GM23338 (cell line): Measurements from ENCODE around the gene KAZN. TPM values are rescaled to one million over a fixed set of nuclear protein-coding genes. Genes with fewer than 3 reads are reported as not detected.

Experiments used
- ATAC-seq: fragments of 200-7000 bp; cut with Tn5 transposase; 3 replicates; pipeline ENCODE4 v1.9.1; 2020
- DNase-seq: peaks from one replicate; pipeline ENCODE4 v3.0.0-alpha.2; 2015; ENCODE audit warnings: low spot score
- H2AFZ ChIP-seq: fragments of 200-600 bp; sonication (generic); 2 replicates; pipeline ENCODE4 v1.8.0; 2016; ENCODE audit warnings: antibody characterized with exemption, mild to moderate bottlenecking, moderate library complexity
- H3F3A ChIP-seq: fragments of 200-600 bp; sonication (generic); replicated peaks from 2 replicates; pipeline ENCODE4 v1.8.0; 2017; ENCODE audit warnings: antibody characterized with exemption, mixed run types, low read depth
- H3K27ac ChIP-seq: fragments of 200-600 bp; sonication (generic); 2 replicates; pipeline ENCODE4 v1.6.1; 2016; ENCODE audit warnings: low read depth
- H3K27me3 ChIP-seq: fragments of 200-600 bp; sonication (generic); 2 replicates; pipeline ENCODE4 v1.8.0; 2016; ENCODE audit warnings: mild to moderate bottlenecking, mixed run types, moderate library complexity; ENCODE audit not compliant: insufficient read depth
- H3K36me3 ChIP-seq: fragments of 200-600 bp; sonication (generic); 2 replicates; pipeline ENCODE4 v1.8.0; 2016; ENCODE audit warnings: mild to moderate bottlenecking; ENCODE audit not compliant: insufficient read depth
- H3K4me1 ChIP-seq: fragments of 200-600 bp; sonication (generic); 2 replicates; pipeline ENCODE4 v1.8.0; 2016; ENCODE audit warnings: mild to moderate bottlenecking, moderate library complexity; ENCODE audit not compliant: insufficient read depth
- H3K4me2 ChIP-seq: fragments of 200-600 bp; sonication (generic); 2 replicates; pipeline ENCODE4 v1.7.1; 2017; ENCODE audit warnings: mixed run types
- H3K4me3 ChIP-seq: fragments of 200-600 bp; sonication (generic); 2 replicates; pipeline ENCODE4 v1.6.1; 2016; ENCODE audit warnings: mixed run types
- H3K79me2 ChIP-seq: fragments of 200-600 bp; sonication (generic); replicated peaks from 2 replicates; pipeline ENCODE4 v1.8.0; 2017; ENCODE audit warnings: mild to moderate bottlenecking; ENCODE audit not compliant: insufficient read depth
- H3K9me2 ChIP-seq: fragments of 200-600 bp; sonication (generic); 2 replicates; pipeline ENCODE4 v1.8.0; 2017; ENCODE audit not compliant: insufficient read depth
- H4K20me1 ChIP-seq: fragments of 200-600 bp; sonication (generic); replicated peaks from 2 replicates; pipeline ENCODE4 v1.8.0; 2017; ENCODE audit warnings: mild to moderate bottlenecking; ENCODE audit not compliant: insufficient read depth
- H3K27ac Mint-ChIP-seq: 2 replicates; pipeline ENCODE4 v1.8.0; 2020; ENCODE audit warnings: inconsistent platforms, mild to moderate bottlenecking, moderate library complexity, mixed read lengths
- H3K27me3 Mint-ChIP-seq: 3 replicates; pipeline ENCODE4 v1.8.0; 2022; ENCODE audit warnings: low read depth, mild to moderate bottlenecking, moderate library complexity, mixed read lengths, inconsistent platforms; ENCODE audit not compliant: insufficient read depth, poor library complexity
- H3K36me3 Mint-ChIP-seq: 3 replicates; pipeline ENCODE4 v1.8.0; 2021; ENCODE audit warnings: low read depth, mild to moderate bottlenecking, inconsistent platforms, moderate library complexity, mixed read lengths
- H3K4me1 Mint-ChIP-seq: 3 replicates; pipeline ENCODE4 v1.8.0; 2020; ENCODE audit warnings: mild to moderate bottlenecking, inconsistent platforms, mixed read lengths
- H3K4me3 Mint-ChIP-seq: 3 replicates; pipeline ENCODE4 v1.8.0; 2021; ENCODE audit warnings: moderate library complexity, mild to moderate bottlenecking, inconsistent platforms, mixed read lengths
- H3K9me3 Mint-ChIP-seq: 3 replicates; pipeline ENCODE4 v1.8.0; 2020; ENCODE audit warnings: moderate library complexity, mild to moderate bottlenecking, inconsistent platforms, mixed read lengths
- ETS1 ChIP-seq: IDR thresholded peaks from 2 replicates; pipeline ENCODE4 v1.6.1; 2016; ENCODE audit warnings: antibody characterized with exemption
- EZH2 ChIP-seq: fragments of 200-600 bp; sonication (generic); IDR thresholded peaks from one replicate; pipeline ENCODE4 v1.8.0; 2017; ENCODE audit warnings: antibody characterized with exemption, mild to moderate bottlenecking, low read depth; ENCODE audit not compliant: unreplicated experiment
- JUNB ChIP-seq: IDR thresholded peaks from one replicate; pipeline ENCODE4 v1.6.1; 2016; ENCODE audit warnings: antibody characterized with exemption; ENCODE audit not compliant: unreplicated experiment
- POLR2AphosphoS5 ChIP-seq: IDR thresholded peaks from 2 replicates; pipeline ENCODE4 v1.6.1; 2016; ENCODE audit warnings: antibody characterized with exemption, low read depth
- STAT1 ChIP-seq: IDR thresholded peaks from one replicate; pipeline ENCODE4 v1.6.1; 2016; ENCODE audit warnings: antibody characterized with exemption; ENCODE audit not compliant: unreplicated experiment
- ZNF331 ChIP-seq: fragments of 250-450 bp; sonication (Bioruptor Pico); IDR thresholded peaks from 2 replicates; pipeline ENCODE4 v1.5.0; 2020; ENCODE audit warnings: low read depth, mild to moderate bottlenecking, moderate library complexity
- polyA plus RNA-seq: library from polyadenylated mRNA; unstranded; fragments of >200 nt; fragmentation: Nextera tagmentation; extraction: Ambion mirVana; gene quantifications from 2 replicates; pipeline ENCODE4 v1.2.1, GENCODE V29; 2016
- total RNA-seq: library from RNA; depleted of rRNA; stranded (reverse); fragments of >200 nt; shearing (Covaris generic); gene quantifications from 2 replicates; pipeline ENCODE4 v1.2.3, GENCODE V29; 2014
- TF ChIP-seq, protein P1 (sequence below), 2 experiments: fragments of 200-600 bp in 1 of 2; sonication (generic) in 1 of 2; conservative IDR thresholded peaks; 2 replicates each; pipeline versions ENCODE4 v1.5.1 to v1.6.1; 2016 to 2017; ENCODE audit warnings: antibody characterized with exemption in 2 of 2, low read depth in 2 of 2, mild to moderate bottlenecking in 2 of 2, moderate library complexity in 1 of 2
- TF ChIP-seq, protein P2 (sequence below): fragments of 250-450 bp; sonication (Bioruptor Pico); IDR thresholded peaks from 2 replicates; pipeline ENCODE4 v1.5.0; 2020; ENCODE audit warnings: mild to moderate bottlenecking, moderate library complexity

Gene KAZN
- total and polyA plus RNA-seq, 2 experiments from 2014 or later: 9.9 to 15.0 TPM

- DNase-seq (no peak), ATAC-seq (no peak)
- H3K36me3 ChIP-seq: no peaks in the 10 kb centered on the region
- no peak overlapping the region for H3K4me3 ChIP-seq
- Mint-ChIP-seq H3K36me3 (no peaks in the 10 kb centered on the region; the same call in 2 of the 3 replicates), H3K9me3 (no peaks in the 10 kb centered on the region), H3K4me1 (peaks cover 40% of the 10 kb centered on the region), H3K4me3 (no peak overlapping the region), H3K27ac (no peak overlapping the region), H3K27me3 (peaks cover 7% of the 10 kb centered on the region)
- H3K27ac ChIP-seq: no peak overlapping the region
- peaks cover 39% of the 10 kb centered on the region for H3K4me1 ChIP-seq
- 0 out of 2 replicates have a peak, but pooled peaks cover 4% of the 10 kb centered on the region for H3F3A ChIP-seq
- H2AFZ ChIP-seq: no peak overlapping the region
- H3K79me2 ChIP-seq: no peaks in the 10 kb centered on the region; the same call in 1 of the 2 replicates
- no peak overlapping the region for H3K4me2 ChIP-seq
- TF ChIP-seq EZH2 (no peak), JUNB (no peak), STAT1 (no peak), ZNF331 (CRISPR knock-in tag) (no peak), ETS1 (no peak), POLR2AphosphoS5 (no peak)
- TF ChIP-seq, protein P1, sequence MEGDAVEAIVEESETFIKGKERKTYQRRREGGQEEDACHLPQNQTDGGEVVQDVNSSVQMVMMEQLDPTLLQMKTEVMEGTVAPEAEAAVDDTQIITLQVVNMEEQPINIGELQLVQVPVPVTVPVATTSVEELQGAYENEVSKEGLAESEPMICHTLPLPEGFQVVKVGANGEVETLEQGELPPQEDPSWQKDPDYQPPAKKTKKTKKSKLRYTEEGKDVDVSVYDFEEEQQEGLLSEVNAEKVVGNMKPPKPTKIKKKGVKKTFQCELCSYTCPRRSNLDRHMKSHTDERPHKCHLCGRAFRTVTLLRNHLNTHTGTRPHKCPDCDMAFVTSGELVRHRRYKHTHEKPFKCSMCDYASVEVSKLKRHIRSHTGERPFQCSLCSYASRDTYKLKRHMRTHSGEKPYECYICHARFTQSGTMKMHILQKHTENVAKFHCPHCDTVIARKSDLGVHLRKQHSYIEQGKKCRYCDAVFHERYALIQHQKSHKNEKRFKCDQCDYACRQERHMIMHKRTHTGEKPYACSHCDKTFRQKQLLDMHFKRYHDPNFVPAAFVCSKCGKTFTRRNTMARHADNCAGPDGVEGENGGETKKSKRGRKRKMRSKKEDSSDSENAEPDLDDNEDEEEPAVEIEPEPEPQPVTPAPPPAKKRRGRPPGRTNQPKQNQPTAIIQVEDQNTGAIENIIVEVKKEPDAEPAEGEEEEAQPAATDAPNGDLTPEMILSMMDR (conservative IDR thresholded peaks at IDR 0.05; ENCODE audit: low read depth in 2 of 2): no peak
- TF ChIP-seq, protein P2, sequence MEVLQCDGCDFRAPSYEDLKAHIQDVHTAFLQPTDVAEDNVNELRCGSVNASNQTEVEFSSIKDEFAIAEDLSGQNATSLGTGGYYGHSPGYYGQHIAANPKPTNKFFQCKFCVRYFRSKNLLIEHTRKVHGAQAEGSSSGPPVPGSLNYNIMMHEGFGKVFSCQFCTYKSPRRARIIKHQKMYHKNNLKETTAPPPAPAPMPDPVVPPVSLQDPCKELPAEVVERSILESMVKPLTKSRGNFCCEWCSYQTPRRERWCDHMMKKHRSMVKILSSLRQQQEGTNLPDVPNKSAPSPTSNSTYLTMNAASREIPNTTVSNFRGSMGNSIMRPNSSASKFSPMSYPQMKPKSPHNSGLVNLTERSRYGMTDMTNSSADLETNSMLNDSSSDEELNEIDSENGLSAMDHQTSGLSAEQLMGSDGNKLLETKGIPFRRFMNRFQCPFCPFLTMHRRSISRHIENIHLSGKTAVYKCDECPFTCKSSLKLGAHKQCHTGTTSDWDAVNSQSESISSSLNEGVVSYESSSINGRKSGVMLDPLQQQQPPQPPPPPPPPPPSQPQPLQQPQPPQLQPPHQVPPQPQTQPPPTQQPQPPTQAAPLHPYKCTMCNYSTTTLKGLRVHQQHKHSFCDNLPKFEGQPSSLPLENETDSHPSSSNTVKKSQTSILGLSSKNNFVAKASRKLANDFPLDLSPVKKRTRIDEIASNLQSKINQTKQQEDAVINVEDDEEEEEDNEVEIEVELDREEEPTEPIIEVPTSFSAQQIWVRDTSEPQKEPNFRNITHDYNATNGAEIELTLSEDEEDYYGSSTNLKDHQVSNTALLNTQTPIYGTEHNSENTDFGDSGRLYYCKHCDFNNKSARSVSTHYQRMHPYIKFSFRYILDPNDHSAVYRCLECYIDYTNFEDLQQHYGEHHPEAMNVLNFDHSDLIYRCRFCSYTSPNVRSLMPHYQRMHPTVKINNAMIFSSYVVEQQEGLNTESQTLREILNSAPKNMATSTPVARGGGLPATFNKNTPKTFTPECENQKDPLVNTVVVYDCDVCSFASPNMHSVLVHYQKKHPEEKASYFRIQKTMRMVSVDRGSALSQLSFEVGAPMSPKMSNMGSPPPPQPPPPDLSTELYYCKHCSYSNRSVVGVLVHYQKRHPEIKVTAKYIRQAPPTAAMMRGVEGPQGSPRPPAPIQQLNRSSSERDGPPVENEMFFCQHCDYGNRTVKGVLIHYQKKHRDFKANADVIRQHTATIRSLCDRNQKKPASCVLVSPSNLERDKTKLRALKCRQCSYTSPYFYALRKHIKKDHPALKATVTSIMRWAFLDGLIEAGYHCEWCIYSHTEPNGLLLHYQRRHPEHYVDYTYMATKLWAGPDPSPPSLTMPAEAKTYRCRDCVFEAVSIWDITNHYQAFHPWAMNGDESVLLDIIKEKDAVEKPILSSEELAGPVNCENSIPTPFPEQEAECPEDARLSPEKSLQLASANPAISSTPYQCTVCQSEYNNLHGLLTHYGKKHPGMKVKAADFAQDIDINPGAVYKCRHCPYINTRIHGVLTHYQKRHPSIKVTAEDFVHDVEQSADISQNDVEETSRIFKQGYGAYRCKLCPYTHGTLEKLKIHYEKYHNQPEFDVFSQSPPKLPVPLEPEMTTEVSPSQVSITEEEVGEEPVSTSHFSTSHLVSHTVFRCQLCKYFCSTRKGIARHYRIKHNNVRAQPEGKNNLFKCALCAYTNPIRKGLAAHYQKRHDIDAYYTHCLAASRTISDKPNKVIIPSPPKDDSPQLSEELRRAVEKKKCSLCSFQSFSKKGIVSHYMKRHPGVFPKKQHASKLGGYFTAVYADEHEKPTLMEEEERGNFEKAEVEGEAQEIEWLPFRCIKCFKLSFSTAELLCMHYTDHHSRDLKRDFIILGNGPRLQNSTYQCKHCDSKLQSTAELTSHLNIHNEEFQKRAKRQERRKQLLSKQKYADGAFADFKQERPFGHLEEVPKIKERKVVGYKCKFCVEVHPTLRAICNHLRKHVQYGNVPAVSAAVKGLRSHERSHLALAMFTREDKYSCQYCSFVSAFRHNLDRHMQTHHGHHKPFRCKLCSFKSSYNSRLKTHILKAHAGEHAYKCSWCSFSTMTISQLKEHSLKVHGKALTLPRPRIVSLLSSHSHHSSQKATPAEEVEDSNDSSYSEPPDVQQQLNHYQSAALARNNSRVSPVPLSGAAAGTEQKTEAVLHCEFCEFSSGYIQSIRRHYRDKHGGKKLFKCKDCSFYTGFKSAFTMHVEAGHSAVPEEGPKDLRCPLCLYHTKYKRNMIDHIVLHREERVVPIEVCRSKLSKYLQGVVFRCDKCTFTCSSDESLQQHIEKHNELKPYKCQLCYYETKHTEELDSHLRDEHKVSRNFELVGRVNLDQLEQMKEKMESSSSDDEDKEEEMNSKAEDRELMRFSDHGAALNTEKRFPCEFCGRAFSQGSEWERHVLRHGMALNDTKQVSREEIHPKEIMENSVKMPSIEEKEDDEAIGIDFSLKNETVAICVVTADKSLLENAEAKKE: no peak
- H3K9me2 ChIP-seq: no peaks in the 10 kb centered on the region
- H3K27me3 ChIP-seq: no peaks in the 10 kb centered on the region
- no peaks in the 10 kb centered on the region for H4K20me1 ChIP-seq
Observed at GRCh38 chr1:14778541-14778897, 180.0 kb downstream of the KAZN start.
